Activated CD8-positive, alpha-beta memory T cell treated with anti-CD3 and anti-CD28 coated beads, Interleukin-2, amount 10 ng/mL, durations not matched to agents 7 days and 5 days (primary cell): ENCODE measurements around the gene PROC. TPM values are rescaled to one million over a fixed set of nuclear protein-coding genes. Genes with fewer than 3 reads are reported as not detected.
A peak's percentile ranks its signal among the peaks of the same experiment; 100 is the strongest.

Experiments used
- ATAC-seq: fragments of 150-1000 bp; cut with Tn5 transposase; one replicate; pipeline ENCODE4 v1.10.0; 2021; ENCODE audit warnings: moderate library complexity
- CTCF ChIA-PET: fragments of 350-600 bp; sonication (Branson Sonifier 250); formaldehyde crosslinking; loops from one replicate; lab custom pipeline; 2021; ENCODE audit warnings: antibody characterized with exemption; lab: Charles Lee
- DNase-seq: peaks from one replicate; pipeline ENCODE4 v3.0.0-alpha.2; 2020
- H3K27ac Mint-ChIP-seq: one replicate; pipeline ENCODE4 v1.8.0; 2021; ENCODE audit warnings: mild to moderate bottlenecking, mixed read lengths
- H3K27me3 Mint-ChIP-seq: one replicate; pipeline ENCODE4 v1.8.0; 2021; ENCODE audit warnings: mixed read lengths
- H3K36me3 Mint-ChIP-seq: one replicate; pipeline ENCODE4 v1.8.0; 2021; ENCODE audit warnings: mild to moderate bottlenecking, mixed read lengths
- H3K4me1 Mint-ChIP-seq: one replicate; pipeline ENCODE4 v1.8.0; 2021; ENCODE audit warnings: mixed read lengths
- H3K4me3 Mint-ChIP-seq: one replicate; pipeline ENCODE4 v1.8.0; 2021; ENCODE audit warnings: mild to moderate bottlenecking, moderate library complexity, mixed read lengths
- H3K9me3 Mint-ChIP-seq: one replicate; pipeline ENCODE4 v1.8.0; 2022; ENCODE audit warnings: low read depth, mixed read lengths
- total RNA-seq, 2 experiments: library from RNA; stranded (reverse); gene quantifications; one replicate each; pipeline ENCODE4 v1.2.3, GENCODE V29; 2021

The PROC gene
- total RNA-seq, 2 experiments from 2014 or later, result 0.30 TPM; not detected in 1

DNA sequence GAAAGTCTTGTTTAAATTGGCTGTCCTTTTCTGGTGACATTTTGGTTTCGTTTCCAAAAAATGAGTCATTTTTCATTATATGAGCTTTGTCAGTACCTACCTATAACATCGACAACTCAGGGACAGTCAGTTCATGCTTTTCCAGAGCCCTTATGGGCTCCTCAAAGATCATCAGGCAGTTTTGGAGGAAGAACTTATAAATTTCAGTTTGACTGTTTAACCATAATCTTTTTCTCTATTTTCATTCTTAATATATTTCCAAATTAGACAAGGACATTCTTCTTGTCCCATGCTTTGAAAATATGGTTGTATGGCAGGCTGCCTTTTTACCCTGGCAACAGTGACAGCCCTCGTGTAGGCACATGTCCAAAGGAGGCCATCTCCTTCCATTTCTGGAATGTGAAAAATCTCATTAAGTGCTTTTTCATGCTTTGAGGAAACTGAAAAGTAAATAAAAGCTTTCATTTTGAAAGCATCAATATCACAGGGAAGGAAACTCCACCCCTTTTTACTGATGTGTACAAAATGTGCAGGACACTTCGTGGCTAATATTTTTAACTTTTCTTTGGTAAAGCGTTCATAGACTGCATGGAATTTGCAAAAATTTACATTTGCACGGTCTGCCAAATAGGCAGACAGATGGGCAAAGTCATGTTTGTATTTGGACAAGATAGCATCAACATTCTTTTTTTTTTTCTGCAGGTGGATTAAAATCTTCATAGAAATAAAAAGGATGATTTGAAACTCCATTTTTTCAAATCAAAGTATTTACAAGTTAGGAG, 7.2 kb upstream of the PROC start:
- peaks cover 32% of the 10 kb centered on the region for H3K4me1 Mint-ChIP-seq
- peak overlapping the region; percentile 99 for H3K27ac Mint-ChIP-seq
- CTCF ChIA-PET, result interaction anchor here (1.0 to 1.7 kb wide), 4 partner anchors 16 to 239 kb away, joined by 3 to 4 read pairs (median 3); partner anchors contain the start of gene ERCC3
- ATAC-seq (peak; percentile 51), DNase-seq (peak; percentile 57)
- H3K9me3 Mint-ChIP-seq, result no peaks in the 10 kb centered on the region
- peaks cover 6% of the 10 kb centered on the region for H3K27me3 Mint-ChIP-seq
- H3K36me3 Mint-ChIP-seq, result peaks cover 6% of the 10 kb centered on the region
- H3K4me3 Mint-ChIP-seq, result peak overlapping the region; percentile 58

DNA sequence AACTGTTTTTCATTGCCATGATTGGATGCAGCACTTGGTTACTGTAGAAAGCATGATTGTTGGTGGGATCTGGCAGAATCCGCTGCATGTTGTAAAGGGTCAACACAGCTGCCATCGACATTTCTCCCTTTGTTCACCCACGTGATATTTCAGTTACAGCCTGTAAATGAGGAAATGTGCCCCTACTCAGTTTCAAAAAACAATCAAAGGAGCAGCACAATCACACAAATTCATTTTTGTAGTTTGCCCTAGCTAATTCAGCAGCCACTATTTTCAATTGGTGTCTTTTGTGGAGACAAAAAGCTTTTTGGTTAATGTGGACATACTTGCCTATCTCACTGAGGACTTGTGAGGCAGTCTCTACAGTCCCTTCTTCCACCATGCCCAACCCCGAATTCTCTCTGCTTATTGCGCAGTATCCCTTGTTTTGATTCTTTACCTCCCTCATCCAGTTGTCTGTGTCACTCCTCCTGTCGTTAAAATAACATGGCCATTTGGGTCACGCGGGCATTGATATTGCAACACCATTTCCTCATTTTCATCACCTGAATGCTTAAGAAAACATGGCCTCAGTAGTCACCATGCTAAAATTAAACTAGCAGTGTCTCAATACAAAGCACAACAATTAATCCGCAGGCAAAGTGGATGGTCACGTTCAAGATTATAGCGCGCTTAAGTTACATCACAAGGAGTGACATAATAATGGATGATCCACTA, 6.4 kb upstream of the PROC start:
- H3K4me1 Mint-ChIP-seq, result peaks cover 39% of the 10 kb centered on the region
- no peaks in the 10 kb centered on the region for H3K9me3 Mint-ChIP-seq
- DNase-seq, result no peak
- H3K36me3 Mint-ChIP-seq, result peaks cover 6% of the 10 kb centered on the region
- peak overlapping the region; percentile 58 for H3K4me3 Mint-ChIP-seq
- CTCF ChIA-PET, result interaction anchor here (1.0 to 1.7 kb wide), 3 partner anchors 17 to 238 kb away, joined by 3 to 4 read pairs (median 3); partner anchors contain the start of gene ERCC3
- peak overlapping the region; percentile 99 for H3K27ac Mint-ChIP-seq
- ATAC-seq, result no peak
- peaks cover 6% of the 10 kb centered on the region for H3K27me3 Mint-ChIP-seq

DNA sequence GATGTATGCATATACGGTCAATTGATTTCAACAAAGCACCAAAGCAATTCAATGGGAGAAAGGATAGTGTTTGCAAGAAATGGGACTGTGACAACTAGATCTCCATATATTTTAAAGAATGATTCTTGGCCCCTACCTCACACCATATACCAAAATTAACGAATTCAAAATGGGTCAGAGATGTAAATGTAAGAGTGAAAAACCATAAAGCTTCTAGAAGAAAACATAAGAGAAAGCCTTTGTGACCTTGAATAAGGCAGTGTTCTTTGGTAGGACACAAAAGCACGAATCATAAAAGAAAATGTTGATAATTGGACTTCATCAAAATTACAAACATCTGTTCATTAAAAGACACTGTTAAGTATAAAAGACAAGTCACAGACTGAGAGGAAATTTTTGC, 5.0 kb upstream of the PROC start:
- Mint-ChIP-seq H3K36me3 (peaks cover 6% of the 10 kb centered on the region), H3K9me3 (no peaks in the 10 kb centered on the region), H3K4me1 (peaks cover 41% of the 10 kb centered on the region), H3K4me3 (no peak overlapping the region), H3K27ac (no peak overlapping the region), H3K27me3 (peaks cover 6% of the 10 kb centered on the region)
- ATAC-seq, result no peak
- no peak for DNase-seq
- CTCF ChIA-PET, result no interaction called here

DNA sequence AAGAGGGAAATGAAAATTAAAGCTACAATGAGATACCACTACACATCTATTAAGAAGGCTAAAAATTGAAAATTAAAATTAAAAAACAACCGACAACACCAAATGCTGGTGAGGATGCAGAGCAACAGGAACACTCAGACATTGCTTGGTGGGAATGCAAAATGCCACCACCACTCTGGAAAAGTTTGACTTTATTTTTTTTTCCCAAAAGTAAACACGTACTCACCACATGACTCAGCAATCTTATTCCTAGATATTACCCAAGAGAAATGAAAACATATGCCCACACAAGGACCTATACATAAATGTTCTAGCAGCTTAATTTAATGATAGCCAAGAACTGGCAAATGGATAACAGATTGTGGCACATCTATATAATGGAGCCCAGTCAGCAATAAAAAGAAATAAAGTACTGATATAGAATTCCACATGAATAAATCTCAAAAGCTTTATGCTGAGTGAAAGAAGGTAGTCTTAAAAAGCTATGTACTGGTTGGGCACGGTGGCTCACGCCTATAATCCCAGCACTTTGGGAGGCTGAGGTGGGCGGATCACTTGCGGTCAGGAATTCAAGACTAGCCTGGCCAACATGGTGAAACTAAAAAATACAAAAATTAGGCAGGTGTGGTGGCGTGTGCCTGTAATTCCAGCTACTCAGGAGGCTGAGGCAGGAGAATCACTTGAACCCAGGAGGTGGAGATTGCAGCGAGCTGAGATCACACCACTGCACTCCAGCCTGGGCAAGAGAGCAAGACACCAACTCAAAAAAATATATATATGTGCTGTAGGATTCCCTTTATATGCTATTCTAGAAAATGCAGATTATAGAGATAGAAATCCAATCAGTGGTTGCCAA, 4.2 kb upstream of the PROC start:
- peaks cover 41% of the 10 kb centered on the region for H3K4me1 Mint-ChIP-seq
- H3K27me3 Mint-ChIP-seq, result peaks cover 8% of the 10 kb centered on the region
- H3K36me3 Mint-ChIP-seq, result peaks cover 6% of the 10 kb centered on the region
- no peak overlapping the region for H3K27ac Mint-ChIP-seq
- no peaks in the 10 kb centered on the region for H3K9me3 Mint-ChIP-seq
- no peak overlapping the region for H3K4me3 Mint-ChIP-seq
- ATAC-seq (no peak), DNase-seq (no peak)
- CTCF ChIA-PET, result interaction anchor here (0.8 to 2.7 kb wide), 4 partner anchors 9 to 28 kb away, joined by 3 to 13 read pairs (median 4); no protein-coding TSS in a partner anchor

DNA sequence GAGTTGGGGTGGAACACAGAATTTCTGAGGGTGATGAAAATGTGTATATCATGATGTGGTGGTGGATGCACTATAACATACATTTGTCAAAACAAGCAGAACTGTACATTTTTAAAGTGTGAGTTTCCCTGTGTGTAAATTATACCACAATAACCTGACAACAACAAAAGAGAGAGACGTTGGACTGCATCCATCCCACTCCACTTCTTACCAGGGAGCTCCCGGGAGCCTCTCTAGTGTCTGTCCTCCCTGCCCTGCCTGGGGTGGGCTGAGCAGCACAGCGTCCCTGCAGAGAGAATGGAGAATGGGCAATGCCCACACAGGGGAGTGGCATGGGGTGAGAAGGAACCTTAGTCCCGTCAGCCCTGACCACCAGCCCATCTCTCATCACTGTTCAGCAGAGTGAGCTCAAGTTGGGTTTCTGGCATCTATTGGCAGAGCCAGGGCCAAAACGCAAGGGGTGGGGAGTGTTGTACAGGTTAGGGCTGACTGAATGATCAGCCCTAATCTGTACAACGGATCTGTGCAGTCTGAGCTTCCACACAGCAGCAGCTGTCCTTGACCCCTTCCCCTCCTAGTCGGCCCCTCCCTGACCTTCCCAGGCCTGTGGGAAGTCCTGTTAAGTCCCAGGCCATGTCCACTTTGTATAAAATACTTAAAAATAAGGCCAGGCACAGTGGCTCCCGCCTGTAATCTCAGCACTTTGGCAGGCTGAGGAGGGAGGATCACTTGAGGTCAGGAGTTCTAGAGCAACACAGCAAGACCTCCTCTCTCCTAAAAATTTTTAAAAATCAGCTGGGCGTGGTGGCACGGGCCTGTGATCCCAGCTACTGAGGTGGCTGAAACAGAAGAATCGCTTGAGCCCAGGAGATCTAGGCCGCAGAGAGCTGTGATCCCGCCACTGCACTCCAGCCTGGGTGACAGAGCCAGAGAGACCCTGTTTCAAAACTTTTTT, 3.3 kb upstream of the PROC start:
- Mint-ChIP-seq H3K27ac (no peak overlapping the region), H3K4me1 (peaks cover 39% of the 10 kb centered on the region), H3K27me3 (peaks cover 10% of the 10 kb centered on the region), H3K9me3 (no peaks in the 10 kb centered on the region), H3K4me3 (no peak overlapping the region), H3K36me3 (peaks cover 6% of the 10 kb centered on the region)
- CTCF ChIA-PET, result interaction anchor here (0.8 to 2.7 kb wide), 18 partner anchors 8 to 217 kb away, joined by 3 to 13 read pairs (median 5); partner anchors contain the start of genes ERCC3 and MAP3K2
- ATAC-seq (no peak), DNase-seq (no peak)

DNA sequence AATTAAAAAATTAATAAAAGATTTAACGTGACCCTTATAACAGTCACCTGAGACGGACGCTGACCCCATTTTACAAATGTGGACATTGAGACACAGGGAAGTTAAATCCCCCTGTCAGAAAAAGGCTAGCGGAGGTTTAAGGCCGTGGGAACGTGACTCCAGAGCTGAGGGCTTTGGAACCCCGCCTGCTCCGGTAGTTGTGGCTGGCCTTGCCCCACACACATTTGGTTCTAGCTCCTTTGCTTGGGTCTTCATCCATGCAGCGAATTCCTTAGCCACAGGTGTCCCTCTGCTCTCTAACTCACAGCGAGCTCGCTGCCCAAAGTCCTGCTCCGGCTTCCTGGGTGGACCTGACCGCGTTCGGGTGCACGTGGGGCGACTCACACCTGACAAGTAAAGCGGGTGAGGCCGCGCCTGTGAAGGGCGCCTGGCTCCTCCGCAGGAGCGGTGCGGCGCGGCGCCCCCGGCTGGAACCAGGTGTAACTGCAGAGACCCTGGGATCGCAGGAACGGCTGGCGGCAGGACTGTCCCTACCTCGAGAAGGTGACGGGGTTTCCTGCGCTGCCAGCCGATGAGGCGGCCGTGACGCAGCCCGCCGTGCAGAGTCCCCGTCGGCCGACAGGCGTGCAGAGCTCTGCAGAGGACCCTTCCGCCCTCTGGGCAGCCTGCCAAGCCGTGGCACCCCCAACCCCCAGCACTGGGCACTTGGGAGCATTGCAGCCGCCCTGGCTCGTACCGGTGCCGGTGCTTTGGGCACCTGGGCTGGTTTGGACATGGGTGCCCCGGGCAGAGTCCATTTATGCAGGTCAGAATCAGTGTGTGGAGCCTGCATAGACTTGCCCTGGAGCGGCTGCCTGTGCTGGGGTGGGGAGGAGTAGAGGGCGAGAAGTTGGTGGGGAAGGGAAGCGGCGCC, 2.4 kb upstream of the PROC start:
- H3K27ac Mint-ChIP-seq, result peak overlapping the region; percentile 16
- peaks cover 14% of the 10 kb centered on the region for H3K27me3 Mint-ChIP-seq
- H3K4me3 Mint-ChIP-seq, result peak overlapping the region; percentile 69
- peaks cover 31% of the 10 kb centered on the region for H3K4me1 Mint-ChIP-seq
- H3K36me3 Mint-ChIP-seq, result peaks cover 5% of the 10 kb centered on the region
- CTCF ChIA-PET, result interaction anchor here (1.0 to 2.7 kb wide), 18 partner anchors 8 to 218 kb away, joined by 3 to 13 read pairs (median 5); partner anchors contain the start of genes ERCC3 and MAP3K2
- DNase-seq, result peak; percentile 86
- no peaks in the 10 kb centered on the region for H3K9me3 Mint-ChIP-seq
- peak; percentile 89 for ATAC-seq

DNA sequence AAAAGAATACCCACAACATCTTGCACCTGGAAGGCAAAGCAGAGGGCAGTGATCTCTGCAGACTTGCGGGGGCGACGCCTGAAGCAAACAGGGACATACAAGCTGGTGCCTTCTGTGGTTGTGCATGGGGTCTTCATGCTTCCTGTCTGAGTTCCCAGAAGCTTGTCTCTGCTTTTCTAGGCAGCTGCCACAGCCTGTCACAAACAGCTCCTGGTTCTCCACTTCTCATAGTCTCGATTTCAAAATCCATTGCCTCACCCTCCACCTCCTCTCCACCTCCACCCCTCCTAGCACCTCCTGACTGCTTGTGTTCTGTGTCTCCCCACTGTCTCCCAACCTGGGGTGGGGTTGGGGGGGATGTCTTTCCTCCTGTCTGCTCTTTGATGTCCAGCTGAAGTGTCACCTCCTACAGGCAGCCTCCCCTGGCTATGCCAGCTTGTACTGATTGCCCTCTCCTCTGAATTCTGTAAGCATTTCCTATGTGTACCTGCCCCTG, 1.7 kb upstream of the PROC start:
- no peak for DNase-seq
- Mint-ChIP-seq H3K4me1 (peaks cover 25% of the 10 kb centered on the region), H3K4me3 (peak overlapping the region; percentile 69), H3K27me3 (peaks cover 19% of the 10 kb centered on the region), H3K9me3 (no peaks in the 10 kb centered on the region), H3K36me3 (peaks cover 5% of the 10 kb centered on the region), H3K27ac (peak overlapping the region; percentile 60)
- no peak for ATAC-seq
- CTCF ChIA-PET, result interaction anchor here (1.0 to 2.7 kb wide), 12 partner anchors 9 to 123 kb away, joined by 3 to 13 read pairs (median 8); partner anchors contain the start of genes ERCC3 and MAP3K2

DNA sequence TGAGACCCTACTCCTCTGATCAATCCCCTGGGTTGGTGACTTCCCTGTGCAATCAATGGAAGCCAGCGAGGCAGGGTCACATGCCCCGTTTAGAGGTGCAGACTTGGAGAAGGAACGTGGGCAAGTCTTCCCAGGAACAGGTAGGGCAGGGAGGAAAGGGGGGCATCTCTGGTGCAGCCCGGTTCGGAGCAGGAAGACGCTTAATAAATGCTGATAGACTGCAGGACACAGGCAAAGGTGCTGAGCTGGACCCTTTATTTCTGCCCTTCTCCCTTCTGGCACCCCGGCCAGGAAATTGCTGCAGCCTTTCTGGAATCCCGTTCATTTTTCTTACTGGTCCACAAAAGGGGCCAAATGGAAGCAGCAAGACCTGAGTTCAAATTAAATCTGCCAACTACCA, 821 bp upstream of the PROC start:
- Mint-ChIP-seq H3K27me3 (peaks cover 28% of the 10 kb centered on the region), H3K4me3 (no peak overlapping the region), H3K27ac (no peak overlapping the region), H3K36me3 (peaks cover 4% of the 10 kb centered on the region), H3K9me3 (no peaks in the 10 kb centered on the region), H3K4me1 (peaks cover 22% of the 10 kb centered on the region)
- no peak for ATAC-seq
- CTCF ChIA-PET, result interaction anchor here (2.3 to 2.4 kb wide), 2 partner anchors 19 to 91 kb away, joined by 7 to 12 read pairs; no protein-coding TSS in a partner anchor
- no peak for DNase-seq

DNA sequence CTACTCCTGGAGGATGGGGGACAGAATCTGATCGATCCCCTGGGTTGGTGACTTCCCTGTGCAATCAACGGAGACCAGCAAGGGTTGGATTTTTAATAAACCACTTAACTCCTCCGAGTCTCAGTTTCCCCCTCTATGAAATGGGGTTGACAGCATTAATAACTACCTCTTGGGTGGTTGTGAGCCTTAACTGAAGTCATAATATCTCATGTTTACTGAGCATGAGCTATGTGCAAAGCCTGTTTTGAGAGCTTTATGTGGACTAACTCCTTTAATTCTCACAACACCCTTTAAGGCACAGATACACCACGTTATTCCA, 844 bp downstream of the PROC start:
- no peak overlapping the region for H3K4me3 Mint-ChIP-seq
- H3K27ac Mint-ChIP-seq, result no peak overlapping the region
- CTCF ChIA-PET, result interaction anchor here (1.1 kb wide), 1 partner anchor 95 kb away, joined by 3 read pairs; no protein-coding TSS in a partner anchor
- H3K4me1 Mint-ChIP-seq, result peaks cover 27% of the 10 kb centered on the region
- DNase-seq (no peak), ATAC-seq (no peak)
- H3K36me3 Mint-ChIP-seq, result no peaks in the 10 kb centered on the region
- no peaks in the 10 kb centered on the region for H3K9me3 Mint-ChIP-seq
- peaks cover 35% of the 10 kb centered on the region for H3K27me3 Mint-ChIP-seq

DNA sequence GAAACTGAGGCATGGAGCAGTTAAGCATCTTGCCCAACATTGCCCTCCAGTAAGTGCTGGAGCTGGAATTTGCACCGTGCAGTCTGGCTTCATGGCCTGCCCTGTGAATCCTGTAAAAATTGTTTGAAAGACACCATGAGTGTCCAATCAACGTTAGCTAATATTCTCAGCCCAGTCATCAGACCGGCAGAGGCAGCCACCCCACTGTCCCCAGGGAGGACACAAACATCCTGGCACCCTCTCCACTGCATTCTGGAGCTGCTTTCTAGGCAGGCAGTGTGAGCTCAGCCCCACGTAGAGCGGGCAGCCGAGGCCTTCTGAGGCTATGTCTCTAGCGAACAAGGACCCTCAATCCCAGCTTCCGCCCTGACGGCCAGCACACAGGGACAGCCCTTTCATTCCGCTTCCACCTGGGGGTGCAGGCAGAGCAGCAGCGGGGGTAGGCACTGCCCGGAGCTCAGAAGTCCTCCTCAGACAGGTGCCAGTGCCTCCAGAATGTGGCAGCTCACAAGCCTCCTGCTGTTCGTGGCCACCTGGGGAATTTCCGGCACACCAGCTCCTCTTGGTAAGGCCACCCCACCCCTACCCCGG, 1.3 kb downstream of the PROC start:
- H3K27ac Mint-ChIP-seq, result no peak overlapping the region
- peaks cover 38% of the 10 kb centered on the region for H3K27me3 Mint-ChIP-seq
- no peak for DNase-seq
- CTCF ChIA-PET, result interaction anchor here (1.1 to 1.3 kb wide), 2 partner anchors 61 to 95 kb away, joined by 3 to 4 read pairs; no protein-coding TSS in a partner anchor
- H3K36me3 Mint-ChIP-seq, result no peaks in the 10 kb centered on the region
- no peak for ATAC-seq
- H3K4me3 Mint-ChIP-seq, result no peak overlapping the region
- H3K4me1 Mint-ChIP-seq, result peaks cover 27% of the 10 kb centered on the region
- no peaks in the 10 kb centered on the region for H3K9me3 Mint-ChIP-seq
